Ishikawa (cell line): ENCODE measurements around the gene CRYGA.

Source experiments
- CEBPB ChIP-seq: IDR thresholded peaks from 2 replicates; pipeline ENCODE4 v1.6.1; 2012
- CREB1 ChIP-seq: IDR thresholded peaks from 2 replicates; pipeline ENCODE4 v1.6.1; 2012; ENCODE audit warnings: low read depth
- EGR1 ChIP-seq: IDR thresholded peaks from 2 replicates; pipeline ENCODE4 v1.6.1; 2012
- EP300 ChIP-seq: IDR thresholded peaks from 2 replicates; pipeline ENCODE4 v1.6.1; 2012; ENCODE audit warnings: borderline replicate concordance
- FOXM1 ChIP-seq: IDR thresholded peaks from 2 replicates; pipeline ENCODE4 v1.6.1; 2012; ENCODE audit warnings: low read depth, borderline replicate concordance
- MAX ChIP-seq: IDR thresholded peaks from 2 replicates; pipeline ENCODE4 v1.6.1; 2012
- RAD21 ChIP-seq: IDR thresholded peaks from 2 replicates; pipeline ENCODE4 v1.6.1; 2012; ENCODE audit warnings: low read depth
- TAF1 ChIP-seq: IDR thresholded peaks from 2 replicates; pipeline ENCODE4 v1.6.1; 2012; ENCODE audit warnings: low read depth, mild to moderate bottlenecking
- TCF12 ChIP-seq: IDR thresholded peaks from 2 replicates; pipeline ENCODE4 v1.6.1; 2012; ENCODE audit warnings: low read depth
- TEAD4 ChIP-seq: IDR thresholded peaks from 2 replicates; pipeline ENCODE4 v1.6.1; 2012
- USF1 ChIP-seq: IDR thresholded peaks from 2 replicates; pipeline ENCODE4 v1.6.1; 2012
- YY1 ChIP-seq: IDR thresholded peaks from 2 replicates; pipeline ENCODE4 v1.6.1; 2012; ENCODE audit warnings: low read depth
- TF ChIP-seq, protein P1 (sequence below): IDR thresholded peaks from 2 replicates; pipeline ENCODE4 v1.6.1; 2012; ENCODE audit warnings: low read depth, mild to moderate bottlenecking

DNA sequence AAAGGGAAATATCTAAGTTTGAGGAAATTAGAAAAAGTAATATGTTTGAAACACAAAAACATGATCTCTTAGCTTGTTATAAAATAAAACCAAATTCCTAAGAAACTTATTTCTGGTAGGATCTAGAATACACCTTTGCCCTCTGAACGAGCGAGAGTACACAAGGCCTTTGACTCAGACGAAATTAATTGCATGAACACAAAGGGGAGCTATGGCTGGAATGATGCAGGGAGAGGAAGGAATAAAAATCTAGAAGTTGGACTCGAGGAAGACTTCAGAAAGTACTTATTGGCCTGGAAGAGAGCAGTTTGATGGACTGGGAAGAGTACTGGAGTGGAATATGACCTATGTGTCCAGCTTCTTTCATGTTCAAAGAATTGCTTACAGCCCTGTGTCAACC is 38.1 kb downstream of the CRYGA start:
- no peak for TF ChIP-seq RAD21
- TF ChIP-seq EP300, result no peak
- no peak for TF ChIP-seq MAX
- TF ChIP-seq CEBPB, result no peak
- TF ChIP-seq TAF1, result no peak
- no peak for TF ChIP-seq TEAD4
- no peak for TF ChIP-seq TCF12
- TF ChIP-seq USF1, result no peak
- TF ChIP-seq YY1, result no peak
- TF ChIP-seq CREB1, result no peak
- no peak for TF ChIP-seq EGR1
- TF ChIP-seq FOXM1, result no peak
- TF ChIP-seq, protein P1, sequence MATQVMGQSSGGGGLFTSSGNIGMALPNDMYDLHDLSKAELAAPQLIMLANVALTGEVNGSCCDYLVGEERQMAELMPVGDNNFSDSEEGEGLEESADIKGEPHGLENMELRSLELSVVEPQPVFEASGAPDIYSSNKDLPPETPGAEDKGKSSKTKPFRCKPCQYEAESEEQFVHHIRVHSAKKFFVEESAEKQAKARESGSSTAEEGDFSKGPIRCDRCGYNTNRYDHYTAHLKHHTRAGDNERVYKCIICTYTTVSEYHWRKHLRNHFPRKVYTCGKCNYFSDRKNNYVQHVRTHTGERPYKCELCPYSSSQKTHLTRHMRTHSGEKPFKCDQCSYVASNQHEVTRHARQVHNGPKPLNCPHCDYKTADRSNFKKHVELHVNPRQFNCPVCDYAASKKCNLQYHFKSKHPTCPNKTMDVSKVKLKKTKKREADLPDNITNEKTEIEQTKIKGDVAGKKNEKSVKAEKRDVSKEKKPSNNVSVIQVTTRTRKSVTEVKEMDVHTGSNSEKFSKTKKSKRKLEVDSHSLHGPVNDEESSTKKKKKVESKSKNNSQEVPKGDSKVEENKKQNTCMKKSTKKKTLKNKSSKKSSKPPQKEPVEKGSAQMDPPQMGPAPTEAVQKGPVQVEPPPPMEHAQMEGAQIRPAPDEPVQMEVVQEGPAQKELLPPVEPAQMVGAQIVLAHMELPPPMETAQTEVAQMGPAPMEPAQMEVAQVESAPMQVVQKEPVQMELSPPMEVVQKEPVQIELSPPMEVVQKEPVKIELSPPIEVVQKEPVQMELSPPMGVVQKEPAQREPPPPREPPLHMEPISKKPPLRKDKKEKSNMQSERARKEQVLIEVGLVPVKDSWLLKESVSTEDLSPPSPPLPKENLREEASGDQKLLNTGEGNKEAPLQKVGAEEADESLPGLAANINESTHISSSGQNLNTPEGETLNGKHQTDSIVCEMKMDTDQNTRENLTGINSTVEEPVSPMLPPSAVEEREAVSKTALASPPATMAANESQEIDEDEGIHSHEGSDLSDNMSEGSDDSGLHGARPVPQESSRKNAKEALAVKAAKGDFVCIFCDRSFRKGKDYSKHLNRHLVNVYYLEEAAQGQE, result no peak
